Mesodermal cell (in vitro differentiated cells): ENCODE measurements around the gene FNTB.

Source experiments
- H3K27ac ChIP-seq: 2 replicates; pipeline ENCODE4 v1.7.0; 2013; ENCODE audit warnings: mild to moderate bottlenecking, low read depth, low read length, moderate library complexity; ENCODE audit not compliant: severe bottlenecking
- H3K36me3 ChIP-seq: 2 replicates; pipeline ENCODE4 v1.7.1; 2013; ENCODE audit warnings: mild to moderate bottlenecking, low read length, moderate library complexity; ENCODE audit not compliant: control insufficient read depth, insufficient read depth
- H3K4me1 ChIP-seq: one replicate; pipeline ENCODE4 v1.7.1; 2013; ENCODE audit warnings: mild to moderate bottlenecking, low read length; ENCODE audit not compliant: insufficient read depth, control insufficient read depth, poor library complexity, severe bottlenecking
- H3K4me3 ChIP-seq: 2 replicates; pipeline ENCODE4 v1.7.0; 2013; ENCODE audit warnings: low read length, control low read depth, mild to moderate bottlenecking; ENCODE audit not compliant: insufficient read depth, poor library complexity, severe bottlenecking; ENCODE audit errors: extremely low read depth
- H3K9me3 ChIP-seq: 2 replicates; pipeline ENCODE4 v1.7.1; 2013; ENCODE audit warnings: mild to moderate bottlenecking, low read length, moderate library complexity; ENCODE audit not compliant: control insufficient read depth
- WGBS, 2 experiments: methylation state at CpG; one replicate each; pipeline ENCODE4 v1.1.5; 2013; ENCODE audit warnings: missing lambda C conversion rate in 2 of 2; ENCODE audit not compliant: insufficient coverage in 2 of 2; 5-methylcytosine and 5-hydroxymethylcytosine counted together

FNTB gene

GRCh38 chr14:65106316-65106715 is 119.6 kb downstream of the FNTB start:
- H3K9me3 ChIP-seq = no peaks in the 10 kb centered on the region
- WGBS, 2 experiments = 86 to 100% methylated on average over 3 of the region's 4 CpGs
- H3K4me1 ChIP-seq = no peaks in the 10 kb centered on the region
- no peaks in the 10 kb centered on the region for H3K36me3 ChIP-seq
- H3K4me3 ChIP-seq = no peak overlapping the region
- no peak overlapping the region for H3K27ac ChIP-seq

- no peaks in the 10 kb centered on the region for H3K36me3 ChIP-seq
- no peaks in the 10 kb centered on the region for H3K4me1 ChIP-seq
- no peak overlapping the region for H3K4me3 ChIP-seq
- 100% methylated on average over 1 of the region's 1 CpG; no CpG with 5 or more reads in 1 of the 2 experiments for WGBS, 2 experiments
- no peak overlapping the region for H3K27ac ChIP-seq
- H3K9me3 ChIP-seq = no peaks in the 10 kb centered on the region
Observed at GRCh38 chr14:65106736-65107135, 120.0 kb downstream of the FNTB start.

DNA sequence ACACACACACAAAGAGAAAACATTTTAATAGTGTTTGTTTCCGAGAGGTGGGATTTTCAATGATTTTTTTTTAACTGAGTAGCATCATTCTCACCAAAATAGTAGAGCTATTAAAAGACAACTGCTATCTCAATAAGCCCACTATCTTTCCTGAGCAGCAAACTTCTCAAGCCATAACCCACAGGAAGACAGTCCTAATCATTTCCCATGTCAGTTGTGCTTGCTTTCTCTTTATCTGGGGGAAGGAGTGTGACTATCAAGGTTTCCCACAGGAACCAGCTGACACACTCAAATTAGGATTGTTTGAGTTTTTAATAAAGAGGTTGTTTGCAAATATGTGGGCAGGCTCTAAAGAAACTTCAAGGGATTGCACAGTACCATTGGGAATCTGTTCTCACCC is 120.5 kb downstream of the FNTB start:
- H3K27ac ChIP-seq = peak overlapping the region; percentile 16
- no peaks in the 10 kb centered on the region for H3K9me3 ChIP-seq
- no peak overlapping the region for H3K4me3 ChIP-seq
- H3K4me1 ChIP-seq = no peaks in the 10 kb centered on the region
- no peaks in the 10 kb centered on the region for H3K36me3 ChIP-seq
- no CpG with 5 or more reads among the region's 1 CpG for WGBS, 2 experiments

GRCh38 chr14:65109357-65109756 is 122.7 kb downstream of the FNTB start:
- Histone ChIP-seq H3K4me1 (no peaks in the 10 kb centered on the region), H3K27ac (no peak overlapping the region), H3K4me3 (no peak overlapping the region), H3K9me3 (no peaks in the 10 kb centered on the region), H3K36me3 (no peaks in the 10 kb centered on the region)
- WGBS, 2 experiments = 89 to 91% methylated on average over 4 of the region's 4 CpGs

- no peaks in the 10 kb centered on the region for H3K36me3 ChIP-seq
- H3K27ac ChIP-seq = no peak overlapping the region
- H3K4me1 ChIP-seq = no peaks in the 10 kb centered on the region
- H3K9me3 ChIP-seq = no peaks in the 10 kb centered on the region
- WGBS, 2 experiments = 65 to 71% methylated on average over 3 to 4 of the region's 5 CpGs
- no peak overlapping the region for H3K4me3 ChIP-seq
Observed at GRCh38 chr14:65110525-65110924, 123.8 kb downstream of the FNTB start.
